ENCODE data around the gene DHCR24. TPM values are rescaled to one million over a fixed set of nuclear protein-coding genes. Genes with fewer than 3 reads are reported as not detected.

Gene DHCR24
- total and polyA plus RNA-seq, 2 donors (not counting 1 experiment from before 2014, with no cell fraction given): 5.2 to 13.3 TPM

- no peak for DNase-seq
Observed at GRCh38 chr1:54803761-54804470, 83.1 kb downstream of the DHCR24 start.

More at GRCh38 chr1:54803761-54804470, 83.1 kb downstream of the DHCR24 start:
- Histone ChIP-seq H3K27me3 (replicated peaks in 1 of 4; ENCODE audit: control extremely low read depth in 1 of 4, control insufficient read depth in 3 of 4, insufficient read depth in 4 of 4, low read length in 3 of 4) (no peaks in the 10 kb centered on the region), H3K4me3 (ENCODE audit: control extremely low read depth in 1 of 5, extremely low read depth in 1 of 5, insufficient read depth in 1 of 5, low read depth in 2 of 5, low read length in 4 of 5) (no peak overlapping the region), H3K36me3 (replicated peaks in 1 of 2; ENCODE audit: control extremely low read depth in 1 of 2, control insufficient read depth in 1 of 2, extremely low read depth in 1 of 2, insufficient read depth in 2 of 2, low read length in 1 of 2) (no peaks in the 10 kb centered on the region), H3K79me2 (ENCODE audit: control insufficient read depth, insufficient read depth, low read length) (peaks cover 7% of the 10 kb centered on the region), H3K4me2 (replicated peaks; ENCODE audit: low read depth, low read length, poor library complexity, severe bottlenecking) (no peak overlapping the region), H4K20me1 (ENCODE audit: control insufficient read depth, insufficient read depth, low read length, poor library complexity, severe bottlenecking) (peaks cover 4% of the 10 kb centered on the region), H3K9me3 (ENCODE audit: control extremely low read depth in 1 of 3, control insufficient read depth in 2 of 3, insufficient read depth in 1 of 3, low read length in 2 of 3) (no peaks in the 10 kb centered on the region), H2AFZ (ENCODE audit: insufficient read depth, low read depth, low read length, poor library complexity, severe bottlenecking) (no peak overlapping the region), H3K4me1 (ENCODE audit: control insufficient read depth in 2 of 2, insufficient read depth in 2 of 2, low read length in 2 of 2) (peaks cover 23 to 26% of the 10 kb centered on the region in 2 donors), H3K9ac (ENCODE audit: low read length) (no peak overlapping the region), H3K27ac (ENCODE audit: low read length in 2 of 2) (no peak overlapping the region)
- CTCF ChIA-PET: no interaction called here
- intact Hi-C loops (cut with micrococcal nuclease): loop anchor here (5.0 kb wide), 1 partner anchor 857 kb away; the partner anchor contains the start of genes IFT25 and LRRC42
- no peak for ATAC-seq (ENCODE audit: low read depth)
- Mint-ChIP-seq H3K4me1 (peaks cover 25% of the 10 kb centered on the region), H3K27ac (no peak overlapping the region), H3K27me3 (no peaks in the 10 kb centered on the region), H3K4me3 (no peak overlapping the region), H3K9me3 (ENCODE audit: insufficient read depth) (no peaks in the 10 kb centered on the region)
- WGBS (ENCODE audit: insufficient coverage): 90% methylated on average over 4 of the region's 4 CpGs
- POLR2A ChIA-PET: no interaction called here
- TF ChIP-seq CTCF (IDR thresholded peaks at IDR 0.05) (no peak), EZH2 (IDR thresholded peaks at IDR 0.05; ENCODE audit: borderline replicate concordance, insufficient read depth, low read depth, low read length, poor library complexity, severe bottlenecking) (no peak)
